Lower leg skin (tissue), 4 donors: ENCODE results near the gene MGAT2. TPM values are rescaled to one million over a fixed set of nuclear protein-coding genes. Genes with fewer than 3 reads are reported as not detected.

Experiments used
- DNase-seq, 2 donors: peaks; one replicate each; pipeline ENCODE4 v3.0.0-alpha.2; 2019; ENCODE audit warnings: low spot score in 2 of 2
- H3K4me3 ChIP-seq: fragments of 200-600 bp; sonication (generic); 2 replicates; pipeline ENCODE4 v1.5.1; 2017; ENCODE audit warnings: mild to moderate bottlenecking, low read depth; ENCODE audit not compliant: poor library complexity, severe bottlenecking
- CTCF ChIP-seq, 3 donors: fragments of 450-650 bp; IDR thresholded peaks; one replicate each; pipeline ENCODE4 v1.5.1; 2016; ENCODE audit warnings: antibody characterized with exemption in 3 of 3, mild to moderate bottlenecking in 3 of 3, moderate library complexity in 2 of 3
- POLR2A ChIP-seq, 2 donors: fragments of 450-650 bp; IDR thresholded peaks; one replicate each; pipeline ENCODE4 v1.6.1; 2016 to 2017; ENCODE audit warnings: antibody characterized with exemption in 2 of 2, mild to moderate bottlenecking in 1 of 2, moderate library complexity in 1 of 2
- WGBS, 2 donors: methylation state at CpG; one replicate each; pipeline ENCODE4 v1.1.5; 2018; 5-methylcytosine and 5-hydroxymethylcytosine counted together
- intact Hi-C: fragments of 100-400 bp; cut with DNase I; formaldehyde crosslinking; loops from one replicate; pipeline ENCODE4 v1.15.0; 2023; ENCODE audit warnings: low total_unique reads
- total RNA-seq, 4 donors: library from RNA; depleted of rRNA; stranded (reverse); fragments of >200 nt; gene quantifications; one replicate each; pipeline ENCODE4 v1.1.0, GENCODE V29; 2016

The MGAT2 gene
- total RNA-seq, 4 donors from 2014 or later: 8.6 to 19.8 (median 14.3) TPM

- TF ChIP-seq POLR2A (IDR thresholded peaks at IDR 0.05) (no peak), CTCF (IDR thresholded peaks at IDR 0.05) (no peak)
- peak within 1 kb of the TSS; percentile 59 for H3K4me3 ChIP-seq
- 0% methylated on average over 22 to 70 of the region's 77 CpGs for WGBS, 2 donors
- DNase-seq: peak; percentile 83 to 97
- intact Hi-C loops: no loop called here
Measured at GRCh38 chr14:49598485-49599300, 21.9 kb upstream of the MGAT2 start, which contains the start of gene LRR1. TSS of gene LRR1 (plus strand) at chr14:49598940. CDS start at chr14:49599021, 81 bp downstream.

DNA sequence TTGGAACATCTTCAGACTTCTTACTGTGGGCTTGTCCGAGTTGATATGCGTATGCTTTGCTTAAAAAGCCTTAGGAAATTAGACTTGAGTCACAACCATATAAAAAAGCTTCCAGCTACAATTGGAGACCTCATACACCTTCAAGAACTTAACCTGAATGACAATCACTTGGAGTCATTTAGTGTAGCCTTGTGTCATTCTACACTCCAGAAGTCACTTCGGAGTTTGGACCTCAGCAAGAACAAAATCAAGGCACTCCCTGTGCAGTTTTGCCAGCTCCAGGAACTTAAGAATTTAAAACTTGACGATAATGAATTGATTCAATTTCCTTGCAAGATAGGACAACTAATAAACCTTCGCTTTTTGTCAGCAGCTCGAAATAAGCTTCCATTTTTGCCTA, 13.0 kb upstream of the MGAT2 start:
- H3K4me3 ChIP-seq: no peak overlapping the region
- DNase-seq: no peak
- intact Hi-C loops: no loop called here
- 95% methylated on average over 6 of the region's 6 CpGs for WGBS, 2 donors
- TF ChIP-seq POLR2A (IDR thresholded peaks at IDR 0.05) (no peak), CTCF (IDR thresholded peaks at IDR 0.05) (no peak)

DNA sequence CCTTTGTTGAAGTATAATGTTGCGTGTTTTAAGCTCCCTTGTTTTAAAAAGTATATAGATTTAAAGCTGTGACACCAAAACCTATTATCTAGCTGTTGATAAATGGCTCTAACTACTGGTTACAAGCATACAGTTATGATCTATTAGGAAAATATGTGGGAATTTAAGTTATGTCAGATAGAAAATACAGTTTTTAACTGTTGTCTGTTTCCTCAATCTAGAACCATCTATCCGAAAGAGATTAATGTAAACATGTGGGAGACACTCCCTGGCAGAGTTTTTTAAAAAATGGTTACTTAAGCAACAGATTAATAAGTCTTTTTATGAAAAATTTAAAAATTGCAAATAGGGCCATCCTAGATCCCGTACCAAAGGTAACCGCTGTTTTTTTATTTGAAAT, 8.3 kb upstream of the MGAT2 start:
- WGBS, 2 donors: 93% methylated on average over 4 of the region's 4 CpGs
- intact Hi-C loops: no loop called here
- TF ChIP-seq POLR2A (IDR thresholded peaks at IDR 0.05) (no peak), CTCF (IDR thresholded peaks at IDR 0.05) (no peak)
- no peak for DNase-seq
- H3K4me3 ChIP-seq: no peak overlapping the region

- DNase-seq: no peak
- no peak for TF ChIP-seq POLR2A (IDR thresholded peaks at IDR 0.05)
- TF ChIP-seq CTCF (IDR thresholded peaks at IDR 0.05): no peak
- intact Hi-C loops: no loop called here
- 91 to 94% methylated on average over 8 of the region's 8 CpGs for WGBS, 2 donors
- no peak overlapping the region for H3K4me3 ChIP-seq
Measured at GRCh38 chr14:49612671-49613070, 7.9 kb upstream of the MGAT2 start.

- intact Hi-C loops: no loop called here
- 87 to 89% methylated on average over 2 of the region's 2 CpGs for WGBS, 2 donors
- DNase-seq: no peak
- H3K4me3 ChIP-seq: no peak overlapping the region
- TF ChIP-seq POLR2A (IDR thresholded peaks at IDR 0.05) (no peak), CTCF (IDR thresholded peaks at IDR 0.05) (no peak)
Measured at GRCh38 chr14:49614196-49614595, 6.4 kb upstream of the MGAT2 start.
